Liver (tissue), 9 donors: ENCODE results near the gene MMP21. TPM values are rescaled to one million over a fixed set of nuclear protein-coding genes. Genes with fewer than 3 reads are reported as not detected.

Experiments used
- DNase-seq: peaks from one replicate; pipeline ENCODE4 v3.0.0-alpha.2; 2017; ENCODE audit warnings: low spot score
- H3K27ac ChIP-seq, 2 donors: one replicate each; pipeline ENCODE4 v1.7.0; 2013; ENCODE audit warnings: inconsistent platforms in 2 of 2, low read length in 2 of 2, control low read depth in 1 of 2, low read depth in 1 of 2, mild to moderate bottlenecking in 1 of 2
- H3K27me3 ChIP-seq, 4 donors: one replicate each; pipeline versions ENCODE4 v1.6.1 to v1.7.0; 2013; ENCODE audit warnings: low read length in 3 of 4, inconsistent platforms in 1 of 4, mild to moderate bottlenecking in 1 of 4, moderate library complexity in 1 of 4; ENCODE audit not compliant: control insufficient read depth in 4 of 4, insufficient read depth in 4 of 4
- H3K36me3 ChIP-seq, 4 donors: one replicate each; pipeline versions ENCODE4 v1.6.1 to v1.7.0; 2013; ENCODE audit warnings: low read length in 3 of 4, mild to moderate bottlenecking in 3 of 4, low read depth in 1 of 4, moderate library complexity in 1 of 4; ENCODE audit not compliant: control insufficient read depth in 4 of 4, insufficient read depth in 3 of 4
- H3K4me1 ChIP-seq, 4 donors: one replicate each; pipeline versions ENCODE4 v1.6.1 to v1.7.0; 2013; ENCODE audit warnings: low read length in 3 of 4, mild to moderate bottlenecking in 3 of 4, moderate library complexity in 1 of 4; ENCODE audit not compliant: control insufficient read depth in 4 of 4, insufficient read depth in 4 of 4
- H3K4me3 ChIP-seq, 3 donors: one replicate each; pipeline versions ENCODE4 v1.6.1 to v1.7.0; 2013; ENCODE audit warnings: low read length in 3 of 3, control low read depth in 1 of 3, low read depth in 1 of 3, mild to moderate bottlenecking in 1 of 3
- H3K9ac ChIP-seq, 2 donors: one replicate each; pipeline ENCODE4 v1.7.0; 2013; ENCODE audit warnings: low read length in 2 of 2, mild to moderate bottlenecking in 2 of 2, moderate library complexity in 2 of 2, control low read depth in 1 of 2, low read depth in 1 of 2
- H3K9me3 ChIP-seq, 4 donors: one replicate each; pipeline versions ENCODE4 v1.6.1 to v1.7.0; 2013; ENCODE audit warnings: low read length in 3 of 4; ENCODE audit not compliant: control insufficient read depth in 4 of 4
- EGR1 ChIP-seq, 2 donors: IDR thresholded peaks; 2 replicates each; pipeline ENCODE4 v1.6.1; 2016 to 2018; ENCODE audit warnings: antibody characterized with exemption in 2 of 2, low read depth in 2 of 2
- FOXA1 ChIP-seq: IDR thresholded peaks from 2 replicates; pipeline ENCODE4 v1.6.1; 2016; ENCODE audit warnings: antibody characterized with exemption
- FOXA2 ChIP-seq: IDR thresholded peaks from 2 replicates; pipeline ENCODE4 v1.6.1; 2016; ENCODE audit warnings: antibody characterized with exemption
- GABPA ChIP-seq, 2 donors: IDR thresholded peaks in 1 of 2; conservative IDR thresholded peaks in 1 of 2; 2 replicates each; pipeline ENCODE4 v1.6.1; 2016; ENCODE audit warnings: antibody characterized with exemption in 2 of 2, mild to moderate bottlenecking in 1 of 2, moderate library complexity in 1 of 2
- HNF4A ChIP-seq, 2 donors: conservative IDR thresholded peaks; 2 replicates each; pipeline ENCODE4 v1.6.1; 2016; ENCODE audit warnings: antibody characterized with exemption in 2 of 2, mild to moderate bottlenecking in 2 of 2
- JUND ChIP-seq, 2 donors: IDR thresholded peaks; 2 replicates each; pipeline ENCODE4 v1.6.1; 2016; ENCODE audit warnings: antibody characterized with exemption in 2 of 2
- NR2F2 ChIP-seq: IDR thresholded peaks from 2 replicates; pipeline ENCODE4 v1.6.1; 2016; ENCODE audit warnings: antibody characterized with exemption
- RAD21 ChIP-seq, 2 donors: IDR thresholded peaks; 2 replicates each; pipeline ENCODE4 v1.6.1; 2016; ENCODE audit warnings: antibody characterized with exemption in 2 of 2, mild to moderate bottlenecking in 2 of 2
- RXRA ChIP-seq, 2 donors: IDR thresholded peaks; 2 replicates each; pipeline ENCODE4 v1.6.1; 2017 to 2018; ENCODE audit warnings: antibody characterized with exemption in 2 of 2, mild to moderate bottlenecking in 1 of 2
- TAF1 ChIP-seq: conservative IDR thresholded peaks from 2 replicates; pipeline ENCODE4 v1.6.1; 2016; ENCODE audit warnings: antibody characterized with exemption, mild to moderate bottlenecking
- YY1 ChIP-seq: IDR thresholded peaks from 2 replicates; pipeline ENCODE4 v1.6.1; 2016; ENCODE audit warnings: antibody characterized with exemption, mild to moderate bottlenecking
- WGBS: extraction: QIAGEN DNeasy Blood & Tissue Kit; methylation state at CpG from one replicate; pipeline ENCODE4 v1.1.7; 2013; 5-methylcytosine and 5-hydroxymethylcytosine counted together
- polyA plus RNA-seq, 2 donors: library from polyadenylated mRNA; stranded (reverse) in 1 of 2; unstranded in 1 of 2; fragments of 200-250 nt in 1 of 2; fragments of >200 nt in 1 of 2; fragmentation: Nextera tagmentation in 1 of 2; extraction: Ambion mirVana in 1 of 2; gene quantifications; one replicate each; pipeline versions ENCODE4 v1.2.1 to v1.2.3, GENCODE V29; 2013 to 2015
- total RNA-seq, 2 donors: library from RNA; depleted of rRNA; stranded (reverse); fragments of >200 nt; gene quantifications; one replicate each; pipeline ENCODE4 v1.2.3, GENCODE V29; 2014
- TF ChIP-seq, protein P1 (sequence below): IDR thresholded peaks from 2 replicates; pipeline ENCODE4 v1.6.1; 2016; ENCODE audit warnings: antibody characterized with exemption
- TF ChIP-seq, protein P2 (sequence below): IDR thresholded peaks from 2 replicates; pipeline ENCODE4 v1.6.1; 2016; ENCODE audit warnings: antibody characterized with exemption
- TF ChIP-seq, protein P3 (sequence below): fragments of 150-350 bp; IDR thresholded peaks from 2 replicates; pipeline ENCODE4 v1.5.1; 2017; ENCODE audit warnings: improper control_type of control experiment, low read depth, low read length; ENCODE audit not compliant: missing input control
- TF ChIP-seq, protein P4 (sequence below): IDR thresholded peaks from 2 replicates; pipeline ENCODE4 v1.6.1; 2016; ENCODE audit warnings: antibody characterized with exemption
- donor health status: healthy.
- donor health status: healthy.
- donor health status: healthy.
- donor health status: healthy.
- donor health status: healthy.

Gene MMP21
- total and polyA plus RNA-seq, 4 donors, result 0.03 to 0.37 (median 0.17) TPM; not detected in 1

GRCh38 chr10:125766511-125766910, 9.1 kb downstream of the MMP21 start:
- TF ChIP-seq, protein P1, sequence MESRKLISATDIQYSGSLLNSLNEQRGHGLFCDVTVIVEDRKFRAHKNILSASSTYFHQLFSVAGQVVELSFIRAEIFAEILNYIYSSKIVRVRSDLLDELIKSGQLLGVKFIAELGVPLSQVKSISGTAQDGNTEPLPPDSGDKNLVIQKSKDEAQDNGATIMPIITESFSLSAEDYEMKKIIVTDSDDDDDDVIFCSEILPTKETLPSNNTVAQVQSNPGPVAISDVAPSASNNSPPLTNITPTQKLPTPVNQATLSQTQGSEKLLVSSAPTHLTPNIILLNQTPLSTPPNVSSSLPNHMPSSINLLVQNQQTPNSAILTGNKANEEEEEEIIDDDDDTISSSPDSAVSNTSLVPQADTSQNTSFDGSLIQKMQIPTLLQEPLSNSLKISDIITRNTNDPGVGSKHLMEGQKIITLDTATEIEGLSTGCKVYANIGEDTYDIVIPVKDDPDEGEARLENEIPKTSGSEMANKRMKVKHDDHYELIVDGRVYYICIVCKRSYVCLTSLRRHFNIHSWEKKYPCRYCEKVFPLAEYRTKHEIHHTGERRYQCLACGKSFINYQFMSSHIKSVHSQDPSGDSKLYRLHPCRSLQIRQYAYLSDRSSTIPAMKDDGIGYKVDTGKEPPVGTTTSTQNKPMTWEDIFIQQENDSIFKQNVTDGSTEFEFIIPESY, result no peak
- TF ChIP-seq TAF1, result no peak
- TF ChIP-seq HNF4A (conservative IDR thresholded peaks at IDR 0.05), result no peak
- TF ChIP-seq, protein P2, sequence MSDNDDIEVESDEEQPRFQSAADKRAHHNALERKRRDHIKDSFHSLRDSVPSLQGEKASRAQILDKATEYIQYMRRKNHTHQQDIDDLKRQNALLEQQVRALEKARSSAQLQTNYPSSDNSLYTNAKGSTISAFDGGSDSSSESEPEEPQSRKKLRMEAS, result no peak
- TF ChIP-seq EGR1 (IDR thresholded peaks at IDR 0.05; ENCODE audit: low read depth in 2 of 2), result no peak
- no peak for TF ChIP-seq YY1
- TF ChIP-seq, protein P3, sequence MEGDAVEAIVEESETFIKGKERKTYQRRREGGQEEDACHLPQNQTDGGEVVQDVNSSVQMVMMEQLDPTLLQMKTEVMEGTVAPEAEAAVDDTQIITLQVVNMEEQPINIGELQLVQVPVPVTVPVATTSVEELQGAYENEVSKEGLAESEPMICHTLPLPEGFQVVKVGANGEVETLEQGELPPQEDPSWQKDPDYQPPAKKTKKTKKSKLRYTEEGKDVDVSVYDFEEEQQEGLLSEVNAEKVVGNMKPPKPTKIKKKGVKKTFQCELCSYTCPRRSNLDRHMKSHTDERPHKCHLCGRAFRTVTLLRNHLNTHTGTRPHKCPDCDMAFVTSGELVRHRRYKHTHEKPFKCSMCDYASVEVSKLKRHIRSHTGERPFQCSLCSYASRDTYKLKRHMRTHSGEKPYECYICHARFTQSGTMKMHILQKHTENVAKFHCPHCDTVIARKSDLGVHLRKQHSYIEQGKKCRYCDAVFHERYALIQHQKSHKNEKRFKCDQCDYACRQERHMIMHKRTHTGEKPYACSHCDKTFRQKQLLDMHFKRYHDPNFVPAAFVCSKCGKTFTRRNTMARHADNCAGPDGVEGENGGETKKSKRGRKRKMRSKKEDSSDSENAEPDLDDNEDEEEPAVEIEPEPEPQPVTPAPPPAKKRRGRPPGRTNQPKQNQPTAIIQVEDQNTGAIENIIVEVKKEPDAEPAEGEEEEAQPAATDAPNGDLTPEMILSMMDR, result no peak
- TF ChIP-seq RXRA (IDR thresholded peaks at IDR 0.05), result no peak
- TF ChIP-seq GABPA (IDR thresholded peaks at IDR 0.05 in 1 of 2, conservative IDR thresholded peaks at IDR 0.05 in 1 of 2), result no peak
- TF ChIP-seq, protein P4, sequence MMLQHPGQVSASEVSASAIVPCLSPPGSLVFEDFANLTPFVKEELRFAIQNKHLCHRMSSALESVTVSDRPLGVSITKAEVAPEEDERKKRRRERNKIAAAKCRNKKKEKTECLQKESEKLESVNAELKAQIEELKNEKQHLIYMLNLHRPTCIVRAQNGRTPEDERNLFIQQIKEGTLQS, result no peak
- Histone ChIP-seq H3K9ac (no peak overlapping the region), H3K27ac (no peak overlapping the region), H3K27me3 (no peaks in the 10 kb centered on the region), H3K4me1 (no peaks in the 10 kb centered on the region), H3K4me3 (no peak overlapping the region), H3K9me3 (no peaks in the 10 kb centered on the region), H3K36me3 (peaks cover 8 to 22% (median 19%) of the 10 kb centered on the region in 4 donors)
- 80% methylated on average over 4 of the region's 4 CpGs for WGBS
- no peak for DNase-seq

GRCh38 chr10:125765835-125766234, 9.8 kb downstream of the MMP21 start:
- no peaks in the 10 kb centered on the region for H3K4me1 ChIP-seq
- H3K4me3 ChIP-seq, result no peak overlapping the region
- H3K9ac ChIP-seq, result no peak overlapping the region
- no peaks in the 10 kb centered on the region for H3K9me3 ChIP-seq
- peaks cover 8 to 25% (median 20%) of the 10 kb centered on the region in 4 donors for H3K36me3 ChIP-seq
- WGBS, result 94% methylated on average over 2 of the region's 2 CpGs
- no peak overlapping the region for H3K27ac ChIP-seq
- no peak for DNase-seq
- TF ChIP-seq JUND (IDR thresholded peaks at IDR 0.05), result no peak
- no peak for TF ChIP-seq HNF4A (conservative IDR thresholded peaks at IDR 0.05)
- no peaks in the 10 kb centered on the region for H3K27me3 ChIP-seq

DNA sequence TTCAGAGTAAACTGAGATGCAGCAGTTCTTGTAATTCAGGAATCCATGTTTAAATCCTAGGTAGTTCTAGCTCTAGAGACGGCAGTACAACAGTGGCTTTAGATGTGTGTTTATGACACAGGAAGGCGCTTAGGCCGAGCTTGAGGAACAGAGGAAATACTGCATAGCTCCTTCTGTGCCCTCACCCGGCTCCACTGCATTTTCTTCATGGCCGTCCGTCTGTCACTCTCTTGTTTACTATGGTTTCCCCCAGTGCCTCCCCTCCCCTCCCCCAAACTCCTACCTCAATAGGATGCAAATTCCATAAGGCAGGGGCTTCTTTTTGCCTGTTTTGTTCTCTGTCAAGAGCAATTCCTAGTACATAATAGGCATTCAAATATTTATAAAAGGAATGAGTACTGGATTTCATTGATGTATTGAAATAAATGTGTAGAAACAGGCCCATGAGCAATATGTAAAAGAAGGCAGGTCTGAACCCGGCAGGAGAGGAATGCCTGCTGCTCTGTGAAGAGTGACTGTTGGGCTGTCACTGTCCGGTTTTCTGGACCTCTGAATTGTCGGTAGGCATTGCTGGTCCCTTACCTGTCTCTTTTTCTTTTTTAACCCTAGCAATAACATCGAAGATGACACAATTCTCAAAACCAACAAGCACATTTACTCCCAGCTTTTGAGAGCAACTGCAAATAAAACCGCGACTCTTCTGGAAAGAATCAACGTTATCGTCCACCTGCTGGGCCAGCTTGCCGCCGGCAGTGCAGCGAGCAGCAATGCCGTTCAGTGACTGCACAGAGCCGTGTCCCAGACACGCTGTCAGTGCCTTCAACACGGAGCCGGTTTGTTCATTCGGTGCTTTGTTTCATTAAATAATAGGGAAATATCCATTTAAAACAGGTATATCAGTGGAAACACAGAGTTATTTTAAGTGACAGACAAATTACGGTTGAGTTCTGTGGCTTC, 12.7 kb downstream of the MMP21 start:
- H3K9ac ChIP-seq, result no peak overlapping the region
- no peak overlapping the region for H3K27ac ChIP-seq
- WGBS, result 95% methylated on average over 24 of the region's 24 CpGs
- H3K4me1 ChIP-seq, result no peaks in the 10 kb centered on the region
- H3K9me3 ChIP-seq, result no peaks in the 10 kb centered on the region
- H3K4me3 ChIP-seq, result no peak overlapping the region
- no peaks in the 10 kb centered on the region for H3K27me3 ChIP-seq
- peaks cover 9 to 39% (median 33%) of the 10 kb centered on the region in 4 donors for H3K36me3 ChIP-seq
- no peak for DNase-seq
- no peak for TF ChIP-seq FOXA2
- no peak for TF ChIP-seq RAD21 (IDR thresholded peaks at IDR 0.05)
- no peak for TF ChIP-seq JUND (IDR thresholded peaks at IDR 0.05)
- TF ChIP-seq, protein P4, result no peak
- TF ChIP-seq, protein P3, result no peak
- TF ChIP-seq RXRA (IDR thresholded peaks at IDR 0.05), result no peak
- no peak for TF ChIP-seq NR2F2
- no peak for TF ChIP-seq HNF4A (conservative IDR thresholded peaks at IDR 0.05)
- no peak for TF ChIP-seq FOXA1
- TF ChIP-seq, protein P1, result no peak
- no peak for TF ChIP-seq EGR1 (IDR thresholded peaks at IDR 0.05; ENCODE audit: low read depth in 2 of 2)
